Measurements from ENCODE around the gene GPR15.

Gene GPR15

DNA sequence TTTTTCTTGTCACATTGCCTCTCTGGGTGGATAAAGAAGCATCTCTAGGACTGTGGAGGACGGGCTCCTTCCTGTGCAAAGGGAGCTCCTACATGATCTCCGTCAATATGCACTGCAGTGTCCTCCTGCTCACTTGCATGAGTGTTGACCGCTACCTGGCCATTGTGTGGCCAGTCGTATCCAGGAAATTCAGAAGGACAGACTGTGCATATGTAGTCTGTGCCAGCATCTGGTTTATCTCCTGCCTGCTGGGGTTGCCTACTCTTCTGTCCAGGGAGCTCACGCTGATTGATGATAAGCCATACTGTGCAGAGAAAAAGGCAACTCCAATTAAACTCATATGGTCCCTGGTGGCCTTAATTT lies 478 bp downstream of the GPR15 start:
- no peak for DNase-seq

DNA sequence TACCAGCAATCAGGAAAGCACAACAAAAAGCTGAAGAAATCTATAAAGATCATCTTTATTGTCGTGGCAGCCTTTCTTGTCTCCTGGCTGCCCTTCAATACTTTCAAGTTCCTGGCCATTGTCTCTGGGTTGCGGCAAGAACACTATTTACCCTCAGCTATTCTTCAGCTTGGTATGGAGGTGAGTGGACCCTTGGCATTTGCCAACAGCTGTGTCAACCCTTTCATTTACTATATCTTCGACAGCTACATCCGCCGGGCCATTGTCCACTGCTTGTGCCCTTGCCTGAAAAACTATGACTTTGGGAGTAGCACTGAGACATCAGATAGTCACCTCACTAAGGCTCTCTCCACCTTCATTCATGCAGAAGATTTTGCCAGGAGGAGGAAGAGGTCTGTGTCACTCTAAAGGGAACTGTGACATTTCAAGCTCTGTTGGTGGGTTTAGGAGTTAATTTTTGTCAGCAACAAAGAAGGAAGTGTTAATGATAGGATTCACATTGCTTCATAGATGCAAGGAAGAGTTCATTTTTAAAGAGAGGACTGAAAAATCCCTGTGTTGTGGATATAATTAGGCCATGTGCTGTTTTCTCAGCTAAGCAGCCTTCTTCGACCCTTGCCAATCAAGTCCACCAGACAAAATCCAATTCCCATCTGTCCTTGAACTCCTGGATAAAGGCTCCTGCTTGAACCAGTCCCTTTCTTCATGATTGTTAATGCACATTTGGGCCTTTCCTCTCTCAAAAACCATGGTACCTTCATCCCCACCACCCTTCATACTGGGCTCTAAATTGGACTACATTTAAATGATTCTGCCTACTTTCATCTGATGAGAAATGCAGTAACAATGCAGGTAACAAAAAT lies 1.2 kb downstream of the GPR15 start:
- no peak for DNase-seq

DNA sequence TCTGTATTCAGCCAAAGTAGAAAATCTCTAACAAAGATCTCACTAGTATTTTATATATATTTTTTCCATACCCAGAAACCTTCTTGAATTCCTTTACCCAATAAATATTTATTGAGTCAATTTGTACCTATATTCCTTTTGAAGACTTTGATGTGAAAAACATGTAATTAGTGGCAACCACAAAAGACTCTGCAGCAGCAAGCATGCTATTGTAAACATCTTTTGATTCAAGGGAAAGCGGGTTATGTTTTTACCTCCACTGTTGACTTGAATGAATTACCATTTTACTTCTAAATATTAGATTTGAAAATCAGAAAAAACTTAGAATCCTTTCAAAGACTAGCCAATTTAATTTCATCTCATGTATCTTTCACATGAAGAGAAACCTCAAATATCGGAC lies 2.4 kb downstream of the GPR15 start:
- no peak for DNase-seq

- no peak for DNase-seq
Observed at GRCh38 chr3:98534734-98535133, 3.0 kb downstream of the GPR15 start.

DNA sequence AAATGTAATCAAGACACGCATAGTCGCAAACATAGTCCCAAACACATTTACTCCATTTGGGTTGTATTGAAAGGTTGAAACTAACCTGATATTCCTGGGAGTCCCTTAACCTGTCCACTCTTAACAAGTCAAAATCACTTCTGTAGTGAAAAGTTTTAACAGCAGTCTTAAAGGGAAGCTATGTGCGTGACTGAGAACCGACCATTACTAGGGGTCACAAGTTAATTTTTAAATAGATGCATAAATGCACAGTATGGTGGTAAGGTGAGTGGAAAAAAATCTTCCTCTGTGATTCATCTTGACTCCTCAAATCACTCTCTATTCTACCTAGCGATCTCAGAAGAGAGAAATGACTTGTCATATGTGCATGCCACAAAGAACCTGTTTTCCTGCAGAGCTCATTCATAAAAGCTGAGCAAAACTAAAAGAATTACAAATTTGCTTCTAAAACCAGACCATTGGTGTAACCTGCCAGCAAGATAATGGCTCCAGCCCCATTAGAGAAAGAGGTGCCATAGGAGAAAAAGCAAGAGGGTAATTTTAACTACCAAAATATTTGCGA lies 4.8 kb downstream of the GPR15 start:
- DNase-seq, result no peak

DNA sequence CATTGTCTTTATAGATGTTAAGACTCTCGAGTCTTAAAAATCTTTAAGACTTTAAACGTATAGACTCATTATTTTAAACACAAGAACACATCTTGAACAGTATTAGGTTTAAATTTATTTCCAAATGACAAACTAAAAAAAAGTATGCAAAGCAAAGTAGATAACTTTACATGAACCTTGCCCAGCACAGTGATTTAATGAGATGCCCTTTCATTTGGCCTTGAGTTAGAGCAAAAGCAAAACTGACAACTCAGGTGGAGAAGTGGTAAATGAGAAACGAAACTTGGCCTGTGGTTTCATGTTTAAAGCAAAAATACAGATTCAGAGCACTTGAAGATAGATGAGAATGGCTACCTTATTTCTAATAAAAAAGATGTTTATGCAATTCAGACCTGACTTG lies 8.6 kb downstream of the GPR15 start:
- no peak for DNase-seq

GRCh38 chr3:98541695-98542094 lies 9.9 kb downstream of the GPR15 start:
- DNase-seq, result no peak

DNA sequence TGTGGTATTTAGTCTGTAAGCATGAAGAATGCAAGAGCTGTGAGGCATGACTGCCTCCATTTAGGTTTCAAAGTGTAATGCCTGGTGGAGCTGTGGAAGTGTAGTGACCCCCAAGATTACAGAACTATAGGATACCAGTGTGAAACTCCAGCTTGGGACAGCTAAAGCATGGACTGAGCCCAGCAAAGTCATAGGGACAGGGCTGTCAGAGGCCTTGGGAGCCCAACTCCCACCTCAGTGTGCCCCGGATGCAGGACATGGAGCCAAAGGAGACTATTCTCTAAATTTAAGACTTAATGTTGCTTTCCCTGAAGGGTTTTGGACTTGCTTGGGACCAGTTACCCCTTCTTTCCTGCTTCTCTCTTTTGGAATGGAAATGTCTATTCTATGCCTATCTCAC lies 10.8 kb downstream of the GPR15 start:
- DNase-seq, result no peak

DNA sequence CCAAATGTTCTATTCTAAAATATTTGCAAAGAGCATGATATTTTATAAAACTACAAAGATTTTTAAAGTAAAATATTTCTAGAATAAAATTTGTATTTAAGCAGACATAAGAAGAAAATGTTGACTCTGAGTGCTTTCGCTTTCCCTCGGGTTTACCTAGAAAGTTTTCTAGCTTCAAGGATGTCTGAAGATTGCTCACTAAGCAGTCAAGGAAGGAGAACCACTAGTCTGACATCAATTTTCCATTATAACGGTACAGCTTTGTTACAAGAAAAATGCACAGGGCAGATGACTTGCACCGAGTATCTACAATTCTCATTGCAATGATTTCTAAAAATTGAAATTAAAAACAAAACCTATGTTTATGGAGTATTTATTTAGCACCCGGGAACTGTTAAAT lies 14.2 kb downstream of the GPR15 start:
- no peak for DNase-seq

- DNase-seq, result no peak
Observed at GRCh38 chr3:98548544-98548943, 16.8 kb downstream of the GPR15 start.

GRCh38 chr3:98550833-98551232 lies 19.1 kb downstream of the GPR15 start:
- DNase-seq, result no peak

DNA sequence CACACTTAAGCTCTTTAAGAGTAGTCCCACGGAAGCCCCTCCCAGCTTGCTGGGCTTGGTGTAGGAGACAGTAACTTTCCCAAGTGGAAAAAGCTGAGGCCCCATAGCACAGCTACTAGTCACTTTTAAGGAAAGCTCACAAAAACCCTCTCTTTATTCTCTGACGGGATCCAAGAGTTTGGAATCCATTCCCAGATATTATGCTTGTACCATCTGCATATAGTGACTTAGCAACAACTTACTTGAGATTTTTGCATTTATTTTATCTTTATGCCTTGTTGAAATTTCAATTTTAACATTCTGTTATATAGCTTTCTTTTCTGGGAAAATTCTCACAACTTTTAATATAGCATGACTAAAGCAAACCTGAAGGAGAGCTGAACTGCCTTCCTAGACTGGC lies 19.5 kb downstream of the GPR15 start:
- no peak for DNase-seq

DNA sequence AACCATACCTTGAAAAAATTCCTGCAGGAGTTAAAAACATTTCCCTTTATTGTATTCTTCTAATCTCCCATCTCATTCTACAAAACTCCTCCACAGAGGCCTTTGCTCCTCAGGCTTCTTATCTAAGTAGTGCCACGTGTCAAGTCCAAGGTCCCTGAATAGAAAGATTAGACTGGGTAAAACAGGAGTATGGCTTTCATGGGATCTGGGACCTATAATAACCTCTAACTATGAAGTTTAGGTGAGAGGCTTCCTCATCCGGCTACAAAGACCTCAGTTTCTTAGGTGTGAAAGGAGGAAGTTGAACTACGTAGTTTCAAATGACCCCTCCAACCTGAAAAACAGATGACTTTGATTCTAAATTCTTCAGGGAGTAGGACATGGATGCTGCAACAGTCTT lies 20.0 kb downstream of the GPR15 start:
- DNase-seq, result no peak

- DNase-seq, result no peak
Observed at GRCh38 chr3:98552232-98553020, 20.6 kb downstream of the GPR15 start.

DNA sequence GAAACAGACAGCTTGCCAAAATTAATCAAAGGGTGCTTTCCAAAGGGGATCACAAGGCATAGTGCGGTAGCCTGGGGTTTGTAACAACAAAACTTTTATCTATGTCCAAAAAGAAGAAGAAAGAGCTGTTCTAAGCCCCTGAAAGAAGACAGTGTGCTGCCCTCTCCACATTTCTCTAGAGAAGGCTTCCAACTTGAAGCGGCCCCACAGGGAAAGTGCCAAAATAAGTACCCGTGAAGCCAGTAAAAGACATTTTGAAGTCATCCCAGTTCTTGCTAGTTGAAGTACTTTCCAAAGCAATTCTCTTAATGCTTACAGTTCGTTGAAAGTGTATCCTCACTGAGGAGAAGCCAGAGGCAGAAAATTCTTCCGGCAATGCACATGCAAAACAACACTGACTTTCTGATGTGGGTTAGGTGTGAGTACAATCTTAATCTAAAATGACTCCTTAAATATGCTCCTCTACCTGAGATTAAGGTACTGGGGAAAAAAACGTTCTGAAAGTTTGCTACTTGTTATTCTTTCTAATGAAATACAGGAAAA lies 21.3 kb downstream of the GPR15 start:
- DNase-seq, result no peak

DNA sequence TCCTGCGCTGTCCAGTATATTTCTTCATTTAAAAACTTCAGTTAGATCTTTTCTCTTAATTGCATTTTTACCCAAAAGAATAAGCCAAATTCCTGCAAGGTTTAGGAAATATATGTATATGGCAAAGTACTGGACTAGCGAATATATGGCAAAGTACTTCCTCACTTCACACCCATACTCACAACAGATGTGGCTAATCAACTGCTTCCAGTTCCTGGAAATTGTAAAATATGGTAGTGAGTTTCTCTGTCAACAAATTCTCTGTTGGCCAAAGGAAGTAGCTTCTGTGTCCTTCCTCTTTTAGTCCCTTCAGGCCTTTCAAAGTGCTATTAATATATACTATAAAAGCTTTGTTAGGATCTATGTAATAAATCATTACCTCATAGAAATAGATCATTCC lies 22.0 kb downstream of the GPR15 start:
- no peak for DNase-seq

DNA sequence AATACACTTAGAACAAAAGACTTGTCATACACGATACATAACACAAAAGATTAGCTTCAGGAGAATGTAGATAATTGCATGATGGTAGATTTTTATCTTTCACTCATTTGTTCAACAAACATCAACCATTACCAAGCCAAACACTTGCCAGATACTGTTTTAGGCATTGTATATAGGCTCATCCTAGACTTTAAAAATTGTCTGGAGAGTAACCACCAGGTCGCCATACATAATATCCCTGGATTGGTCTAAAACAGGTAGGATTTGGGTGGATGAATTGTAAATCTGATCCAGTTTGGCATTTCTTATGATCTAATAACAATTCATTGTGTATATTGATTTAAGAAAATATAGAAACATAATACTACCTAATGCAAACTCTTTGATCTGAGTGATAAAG lies 22.8 kb downstream of the GPR15 start:
- DNase-seq, result no peak

GRCh38 chr3:98555025-98555379 lies 23.2 kb downstream of the GPR15 start:
- no peak for DNase-seq

DNA sequence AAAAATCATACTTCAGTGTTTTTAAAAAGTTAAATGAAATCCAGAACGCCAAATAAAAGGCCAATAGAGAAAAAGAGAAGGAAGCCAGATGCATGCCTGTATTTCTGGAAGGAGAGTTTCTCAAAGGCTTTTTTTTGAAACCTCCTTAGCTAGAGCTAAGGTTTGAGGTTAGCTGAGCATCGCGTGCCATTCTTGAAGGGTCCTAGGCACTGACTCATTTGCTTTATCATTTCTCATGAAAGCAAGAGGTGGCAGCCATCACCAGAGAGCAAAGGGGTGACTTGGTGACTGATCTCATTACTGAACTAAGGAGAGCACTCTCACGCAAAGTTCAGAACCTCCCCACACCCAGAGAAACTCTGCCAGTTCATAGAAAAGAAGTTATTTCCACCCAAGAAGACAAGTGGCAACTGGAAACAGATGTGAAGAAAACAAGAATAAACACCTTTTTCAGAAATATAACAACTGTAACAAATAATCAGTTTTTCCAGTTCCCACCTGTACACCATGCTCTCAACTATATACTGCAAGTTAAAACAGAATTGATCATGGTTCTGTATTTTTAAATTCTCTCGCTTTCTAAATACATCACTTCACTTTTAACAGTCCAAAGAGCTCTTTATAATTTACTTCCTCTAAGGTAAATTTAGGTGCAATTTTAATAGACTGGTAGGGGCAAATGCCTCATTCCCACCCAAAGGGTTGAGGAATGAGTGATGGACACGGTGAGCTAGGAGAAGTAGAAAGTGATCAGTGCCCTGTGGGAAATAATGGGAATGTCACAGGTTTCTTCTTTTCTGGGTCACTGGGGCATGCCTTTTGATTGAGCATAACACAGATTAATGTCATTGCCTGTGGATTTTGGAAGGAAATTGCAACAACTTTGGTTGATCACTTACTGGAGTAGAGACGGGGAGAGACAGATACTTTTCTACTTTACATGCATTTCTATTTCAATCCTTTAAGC lies 24.7 kb downstream of the GPR15 start:
- no peak for DNase-seq

- DNase-seq, result no peak
Observed at GRCh38 chr3:98557324-98558010, 25.7 kb downstream of the GPR15 start.

DNA sequence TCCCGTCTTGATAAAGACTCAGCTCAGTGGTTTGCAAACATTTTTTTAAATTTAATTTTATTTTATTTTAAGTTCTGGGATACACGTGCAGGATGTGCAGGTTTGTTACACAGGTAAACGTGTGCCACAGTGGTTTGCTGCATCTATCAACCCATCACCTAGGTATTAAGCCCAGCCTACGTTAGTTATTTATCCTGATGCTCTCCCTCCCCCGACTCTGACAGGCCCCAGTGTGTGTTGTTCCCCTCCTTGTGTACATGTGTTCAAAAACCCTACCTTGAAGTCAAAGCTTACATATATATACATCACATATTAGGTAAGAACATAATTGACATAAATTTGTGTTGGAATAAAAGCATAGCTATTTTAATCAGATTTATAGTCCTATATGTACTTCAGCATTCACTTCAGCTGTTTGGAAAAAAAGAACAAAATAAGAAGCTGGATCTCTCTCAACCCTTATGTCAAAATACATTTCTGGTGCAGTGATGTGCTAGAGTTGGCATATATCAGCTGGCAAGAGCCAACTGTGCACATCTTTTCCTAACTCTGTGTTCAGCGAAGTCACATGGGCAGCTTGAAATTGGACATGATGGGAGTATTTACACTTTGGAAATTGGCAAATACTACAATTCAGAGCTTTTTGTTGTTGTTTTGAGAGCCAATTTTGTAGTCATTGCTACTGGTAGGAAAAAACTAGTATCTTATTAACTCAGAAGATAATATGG lies 26.5 kb downstream of the GPR15 start:
- no peak for DNase-seq

Measured in SIG-M5 (cell line).